LNCAP (cell line): ENCODE data around the gene SLC12A8.

Experiments used
- TF ChIP-seq, protein P1 (sequence below): fragments of 450-650 bp; IDR thresholded peaks from 2 replicates; pipeline ENCODE4 v1.5.1; 2017; ENCODE audit warnings: mild to moderate bottlenecking

SLC12A8 gene

DNA sequence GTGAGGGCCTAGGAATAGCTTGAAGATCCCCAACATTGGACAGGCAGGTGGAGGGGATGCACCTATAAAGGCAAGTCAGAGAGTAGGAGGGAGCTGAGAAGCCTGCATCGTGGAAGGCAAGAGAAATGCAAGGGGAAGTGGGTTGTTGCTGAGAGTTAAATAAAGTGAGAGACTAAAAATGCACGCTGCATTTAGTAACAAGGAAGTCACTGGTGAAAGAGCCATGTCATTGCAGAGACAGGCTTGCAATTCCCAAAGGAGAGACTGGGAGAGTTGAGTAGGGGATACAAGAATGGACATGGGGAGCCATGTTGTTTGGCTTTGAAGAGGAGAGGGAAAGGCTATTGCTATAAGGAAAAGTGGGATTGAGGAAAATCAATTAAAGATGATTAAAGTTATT, 79.7 kb downstream of the SLC12A8 start:
- TF ChIP-seq, protein P1, sequence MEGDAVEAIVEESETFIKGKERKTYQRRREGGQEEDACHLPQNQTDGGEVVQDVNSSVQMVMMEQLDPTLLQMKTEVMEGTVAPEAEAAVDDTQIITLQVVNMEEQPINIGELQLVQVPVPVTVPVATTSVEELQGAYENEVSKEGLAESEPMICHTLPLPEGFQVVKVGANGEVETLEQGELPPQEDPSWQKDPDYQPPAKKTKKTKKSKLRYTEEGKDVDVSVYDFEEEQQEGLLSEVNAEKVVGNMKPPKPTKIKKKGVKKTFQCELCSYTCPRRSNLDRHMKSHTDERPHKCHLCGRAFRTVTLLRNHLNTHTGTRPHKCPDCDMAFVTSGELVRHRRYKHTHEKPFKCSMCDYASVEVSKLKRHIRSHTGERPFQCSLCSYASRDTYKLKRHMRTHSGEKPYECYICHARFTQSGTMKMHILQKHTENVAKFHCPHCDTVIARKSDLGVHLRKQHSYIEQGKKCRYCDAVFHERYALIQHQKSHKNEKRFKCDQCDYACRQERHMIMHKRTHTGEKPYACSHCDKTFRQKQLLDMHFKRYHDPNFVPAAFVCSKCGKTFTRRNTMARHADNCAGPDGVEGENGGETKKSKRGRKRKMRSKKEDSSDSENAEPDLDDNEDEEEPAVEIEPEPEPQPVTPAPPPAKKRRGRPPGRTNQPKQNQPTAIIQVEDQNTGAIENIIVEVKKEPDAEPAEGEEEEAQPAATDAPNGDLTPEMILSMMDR, result no peak

DNA sequence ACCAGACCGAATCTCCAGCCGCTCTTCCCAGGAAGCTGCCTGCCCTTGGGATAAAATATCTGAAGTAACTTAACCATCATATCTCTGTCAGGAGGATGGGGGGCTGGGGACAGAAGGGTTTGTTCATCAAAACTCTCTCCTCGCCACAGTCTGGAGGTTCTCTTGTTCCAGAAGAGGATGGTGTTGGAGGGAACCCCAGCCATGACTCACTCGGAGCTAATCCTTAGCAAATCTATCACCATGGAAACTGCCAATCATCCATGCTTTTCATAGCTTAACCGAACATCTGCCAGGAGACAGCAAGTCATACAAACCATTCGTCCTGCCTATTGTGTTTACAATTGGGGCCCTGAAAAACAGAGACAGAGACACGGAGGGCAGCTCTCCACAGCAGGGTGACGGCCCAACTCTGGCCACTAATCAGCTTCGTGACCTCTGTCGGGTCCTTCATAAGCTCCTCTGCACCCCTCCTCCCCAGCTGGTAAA, 83.0 kb downstream of the SLC12A8 start:
- TF ChIP-seq, protein P1, result no peak

DNA sequence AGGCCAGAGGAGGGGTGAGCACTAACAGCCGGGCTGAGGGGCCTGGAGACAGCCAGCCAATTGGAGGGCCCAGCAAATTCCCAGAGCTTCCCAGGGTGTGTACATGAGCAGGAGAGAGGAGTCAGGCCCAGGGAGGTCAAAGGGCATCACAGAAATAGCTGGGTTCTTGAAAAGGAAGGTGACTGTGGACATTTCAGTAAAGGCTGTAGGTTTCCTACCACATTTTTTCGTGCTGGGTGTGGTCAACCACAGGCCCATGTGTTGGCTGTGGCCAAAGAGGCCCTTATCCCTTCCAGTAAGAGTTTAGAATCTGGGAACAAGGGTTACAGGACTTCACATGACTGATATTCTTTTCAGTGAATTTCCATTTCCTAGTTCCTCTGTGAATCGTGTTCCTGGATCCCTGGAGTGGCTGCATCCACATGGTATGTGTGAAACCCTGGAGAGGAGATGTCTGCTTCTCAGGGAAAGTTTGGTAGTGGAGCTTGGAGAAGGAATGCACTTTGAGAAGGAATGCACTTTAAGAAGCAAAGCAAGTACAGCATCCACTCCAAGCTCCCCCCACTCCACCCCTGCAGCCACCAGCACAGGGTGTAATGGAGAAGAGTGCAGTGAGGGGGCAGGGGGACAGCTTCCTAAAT, 83.6 kb downstream of the SLC12A8 start:
- TF ChIP-seq, protein P1, result no peak

DNA sequence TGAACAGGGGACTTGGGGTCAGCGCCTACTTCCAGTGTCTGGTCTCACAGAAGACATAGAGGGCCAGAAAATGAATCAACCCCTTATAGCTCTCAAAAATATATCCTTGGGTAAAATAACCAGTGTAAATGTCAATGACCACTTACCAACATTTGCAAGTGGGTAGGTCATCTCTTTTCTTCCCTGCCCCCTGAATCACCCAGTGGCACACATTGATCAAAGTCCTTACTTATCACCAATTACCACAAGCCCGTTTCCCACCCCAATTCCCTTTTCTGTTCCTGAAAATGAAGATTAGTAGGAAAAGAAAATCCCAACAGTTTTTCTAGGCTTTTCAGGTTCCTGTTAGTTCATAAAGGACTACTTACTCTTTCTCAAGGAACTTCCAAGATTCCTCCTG, 86.2 kb downstream of the SLC12A8 start:
- TF ChIP-seq, protein P1, result no peak

DNA sequence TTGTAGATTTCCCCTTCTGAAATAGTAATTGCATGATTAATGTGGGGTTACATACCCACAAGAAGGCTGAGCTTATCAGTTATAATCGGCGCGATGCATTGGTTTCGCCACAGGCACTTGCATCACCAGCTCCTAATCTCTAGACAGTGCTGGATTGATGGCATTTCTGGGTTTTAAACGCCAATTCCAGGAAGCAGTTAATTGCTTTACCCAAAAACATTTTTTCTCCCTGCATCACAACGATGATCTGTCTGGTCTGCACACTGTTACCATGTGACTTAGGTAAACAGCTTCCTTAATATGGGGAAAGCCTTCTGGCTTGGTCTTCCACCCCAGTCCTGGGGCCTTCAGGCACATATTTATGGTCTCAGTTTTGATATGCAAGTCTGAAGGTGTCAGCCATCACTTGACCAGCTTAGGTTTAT, 86.7 kb downstream of the SLC12A8 start:
- TF ChIP-seq, protein P1, result no peak

DNA sequence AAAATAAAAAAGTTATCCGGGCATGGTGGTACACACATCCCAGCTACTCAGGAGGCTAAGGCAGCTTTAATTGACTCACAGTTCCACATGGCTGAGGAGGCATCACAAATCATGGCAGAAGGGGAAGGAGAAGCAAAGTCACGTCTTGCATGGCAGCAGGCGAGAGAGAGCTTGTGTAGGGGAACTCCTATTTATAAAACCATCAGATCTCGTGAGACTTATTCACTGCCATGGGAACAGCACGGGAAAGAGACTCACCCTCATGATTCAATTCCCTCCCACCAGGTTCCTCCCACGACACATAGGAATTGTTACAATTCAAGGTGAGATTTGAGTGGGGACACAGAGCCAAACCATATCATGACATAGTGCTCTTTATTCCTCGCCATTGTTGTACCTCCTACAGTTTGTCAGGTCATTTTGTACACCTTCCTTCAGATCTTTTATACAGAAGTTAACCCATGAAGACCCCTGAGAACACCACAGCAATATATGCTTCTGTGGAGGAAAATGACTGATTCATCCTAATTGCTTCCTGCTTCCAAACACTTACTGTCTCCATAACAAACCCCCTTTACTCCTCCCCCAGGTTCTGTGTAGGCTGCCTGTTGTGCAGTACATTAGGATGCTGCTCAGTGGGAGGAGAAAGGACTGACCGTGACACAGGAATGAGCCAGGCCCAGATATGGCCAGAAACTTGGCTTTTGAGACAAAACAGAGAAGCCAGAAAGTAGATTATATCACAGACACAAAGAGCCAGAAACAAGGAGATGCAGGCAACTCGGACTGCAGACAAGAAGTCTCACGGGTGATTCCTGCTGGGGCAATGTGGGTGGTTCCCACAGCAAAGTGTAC, 88.9 kb downstream of the SLC12A8 start:
- TF ChIP-seq, protein P1, result no peak

DNA sequence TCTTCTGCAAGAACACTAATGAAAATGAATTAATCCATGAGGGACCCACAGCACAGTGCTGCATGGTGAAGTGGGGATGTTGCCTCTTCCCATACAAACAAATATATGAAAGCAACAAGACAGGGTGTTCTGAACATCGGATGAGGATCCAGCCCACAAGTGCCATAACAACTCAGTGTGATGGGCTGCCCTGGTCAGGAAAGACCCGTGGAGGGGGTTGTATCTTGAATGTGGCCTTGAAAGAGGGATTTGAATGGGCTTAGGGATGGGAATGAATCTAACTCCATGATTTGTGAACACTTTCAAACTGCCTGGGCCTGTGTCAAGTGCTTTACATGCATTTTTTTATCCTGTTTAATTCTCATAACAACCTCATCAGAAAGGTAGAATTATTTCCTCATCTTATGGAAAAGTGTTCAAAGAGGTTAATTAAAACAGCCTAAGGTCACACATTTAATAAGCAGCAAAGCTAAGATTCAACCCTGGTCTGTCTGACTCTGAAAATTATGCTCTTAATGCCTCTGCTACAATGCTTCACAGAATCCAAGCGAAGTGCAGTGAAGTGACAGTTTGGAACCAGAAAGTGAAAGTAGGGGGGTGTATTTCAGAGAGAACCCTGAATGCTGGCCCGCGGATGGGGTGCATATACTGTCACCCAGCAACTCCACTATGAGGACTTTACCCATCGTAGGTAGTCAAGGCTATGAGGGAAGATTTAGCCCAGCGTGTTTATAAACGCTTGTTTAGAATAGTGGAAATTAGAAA, 91.1 kb downstream of the SLC12A8 start:
- TF ChIP-seq, protein P1, result no peak
